ENCODE measurements around the gene NFIB. TPM values are rescaled to one million over a fixed set of nuclear protein-coding genes. Genes with fewer than 3 reads are reported as not detected.
A peak's percentile ranks its signal among the peaks of the same experiment; 100 is the strongest.

Gene NFIB
- total RNA-seq, 1 experiment from 2014 or later, result 18.6 TPM

GRCh38 chr9:14081745-14082144 is 232.2 kb downstream of the NFIB start:
- intact Hi-C loops (cut with micrococcal nuclease), result no loop called here
- ATAC-seq (no peak), DNase-seq (no peak)
- H4K20me1 ChIP-seq (ENCODE audit: low read length), result no peaks in the 10 kb centered on the region
- H3K36me3 ChIP-seq (ENCODE audit: low read depth, low read length), result no peaks in the 10 kb centered on the region
- ChIA-PET POLR2A (ENCODE audit: unreplicated experiment) (no interaction called here), CTCF (no interaction called here)
- H3K79me2 ChIP-seq (ENCODE audit: low read length), result no peaks in the 10 kb centered on the region
- H3F3A ChIP-seq (ENCODE audit: low read length, unreplicated experiment), result no peaks in the 10 kb centered on the region
- no peaks in the 10 kb centered on the region for H3K27me3 ChIP-seq (ENCODE audit: low read length)
- H3K4me3 ChIP-seq (ENCODE audit: low read length), result no peak overlapping the region
- H3K4me2 ChIP-seq (ENCODE audit: low read length), result no peak overlapping the region
- H2AFZ ChIP-seq (ENCODE audit: low read length), result no peak overlapping the region
- no peak overlapping the region for H3K9ac ChIP-seq (ENCODE audit: low read length)
- no peak for TF ChIP-seq CTCF (conservative IDR thresholded peaks at IDR 0.05; ENCODE audit: low read depth, low read length)
- no peak for TF ChIP-seq EZH2 (IDR thresholded peaks at IDR 0.05; ENCODE audit: low read length, unreplicated experiment)
- TF ChIP-seq EZH2phosphoT487 (IDR thresholded peaks at IDR 0.05; ENCODE audit: borderline replicate concordance, low read length), result no peak
- no peak overlapping the region for H3K27ac ChIP-seq (ENCODE audit: low read length)
- no peaks in the 10 kb centered on the region for H3K9me3 ChIP-seq (ENCODE audit: low read length)
- H3K4me1 ChIP-seq (ENCODE audit: insufficient read depth, low read length), result no peaks in the 10 kb centered on the region
- H3K9me2 ChIP-seq (replicated peaks; ENCODE audit: low read length), result no peaks in the 10 kb centered on the region
- no TSS peak for BruUV-seq (replicated peaks)

GRCh38 chr9:14080959-14081542 is 232.9 kb downstream of the NFIB start:
- POLR2A ChIA-PET (ENCODE audit: unreplicated experiment), result no interaction called here
- Histone ChIP-seq H3K36me3 (ENCODE audit: low read depth, low read length) (no peaks in the 10 kb centered on the region), H3F3A (ENCODE audit: low read length, unreplicated experiment) (no peaks in the 10 kb centered on the region), H3K4me1 (ENCODE audit: insufficient read depth, low read length) (no peaks in the 10 kb centered on the region), H3K9me3 (ENCODE audit: low read length) (no peaks in the 10 kb centered on the region), H3K79me2 (ENCODE audit: low read length) (no peaks in the 10 kb centered on the region), H3K9ac (ENCODE audit: low read length) (no peak overlapping the region), H3K9me2 (replicated peaks; ENCODE audit: low read length) (no peaks in the 10 kb centered on the region), H4K20me1 (ENCODE audit: low read length) (no peaks in the 10 kb centered on the region), H2AFZ (ENCODE audit: low read length) (no peak overlapping the region), H3K27ac (ENCODE audit: low read length) (no peak overlapping the region), H3K4me3 (ENCODE audit: low read length) (no peak overlapping the region), H3K27me3 (ENCODE audit: low read length) (no peaks in the 10 kb centered on the region), H3K4me2 (ENCODE audit: low read length) (no peak overlapping the region)
- intact Hi-C loops (cut with micrococcal nuclease), result no loop called here
- TF ChIP-seq EZH2phosphoT487 (IDR thresholded peaks at IDR 0.05; ENCODE audit: borderline replicate concordance, low read length), result no peak
- TF ChIP-seq CTCF (conservative IDR thresholded peaks at IDR 0.05; ENCODE audit: low read depth, low read length), result no peak
- TF ChIP-seq EZH2 (IDR thresholded peaks at IDR 0.05; ENCODE audit: low read length, unreplicated experiment), result no peak
- CTCF ChIA-PET, result no interaction called here
- DNase-seq (peak; percentile 50), ATAC-seq (no peak)
- BruUV-seq (replicated peaks), result no TSS peak

- Histone ChIP-seq H4K20me1 (ENCODE audit: low read length) (no peaks in the 10 kb centered on the region), H3K4me1 (ENCODE audit: insufficient read depth, low read length) (no peaks in the 10 kb centered on the region), H3K36me3 (ENCODE audit: low read depth, low read length) (no peaks in the 10 kb centered on the region), H3K27me3 (ENCODE audit: low read length) (no peaks in the 10 kb centered on the region), H3K9ac (ENCODE audit: low read length) (no peak overlapping the region), H3K4me3 (ENCODE audit: low read length) (no peak overlapping the region), H3K79me2 (ENCODE audit: low read length) (no peaks in the 10 kb centered on the region), H3K9me3 (ENCODE audit: low read length) (no peaks in the 10 kb centered on the region), H3K9me2 (replicated peaks; ENCODE audit: low read length) (no peaks in the 10 kb centered on the region), H3F3A (ENCODE audit: low read length, unreplicated experiment) (no peaks in the 10 kb centered on the region), H2AFZ (ENCODE audit: low read length) (no peak overlapping the region), H3K4me2 (ENCODE audit: low read length) (no peak overlapping the region), H3K27ac (ENCODE audit: low read length) (no peak overlapping the region)
- BruUV-seq (replicated peaks), result no TSS peak
- TF ChIP-seq EZH2phosphoT487 (IDR thresholded peaks at IDR 0.05; ENCODE audit: borderline replicate concordance, low read length), result no peak
- DNase-seq, result no peak
- intact Hi-C loops (cut with micrococcal nuclease), result no loop called here
- ChIA-PET CTCF (no interaction called here), POLR2A (ENCODE audit: unreplicated experiment) (no interaction called here)
- ATAC-seq, result no peak
Measured at GRCh38 chr9:14079440-14079839, 234.5 kb downstream of the NFIB start.

All from PC-3 (cell line).